B cell (primary cell): ENCODE data around the gene LRRC2.

Experiments
- EZH2 ChIP-seq: IDR thresholded peaks from 2 replicates; pipeline ENCODE4 v1.6.1; 2012; ENCODE audit warnings: borderline replicate concordance, low read depth, mild to moderate bottlenecking, moderate library complexity, low read length; ENCODE audit not compliant: insufficient read depth, poor library complexity, severe bottlenecking
- TF ChIP-seq, protein P1 (sequence below): fragments of 200-600 bp; IDR thresholded peaks from one replicate; pipeline ENCODE4 v1.8.0; 2022; ENCODE audit warnings: antibody characterized with exemption, mild to moderate bottlenecking

DNA sequence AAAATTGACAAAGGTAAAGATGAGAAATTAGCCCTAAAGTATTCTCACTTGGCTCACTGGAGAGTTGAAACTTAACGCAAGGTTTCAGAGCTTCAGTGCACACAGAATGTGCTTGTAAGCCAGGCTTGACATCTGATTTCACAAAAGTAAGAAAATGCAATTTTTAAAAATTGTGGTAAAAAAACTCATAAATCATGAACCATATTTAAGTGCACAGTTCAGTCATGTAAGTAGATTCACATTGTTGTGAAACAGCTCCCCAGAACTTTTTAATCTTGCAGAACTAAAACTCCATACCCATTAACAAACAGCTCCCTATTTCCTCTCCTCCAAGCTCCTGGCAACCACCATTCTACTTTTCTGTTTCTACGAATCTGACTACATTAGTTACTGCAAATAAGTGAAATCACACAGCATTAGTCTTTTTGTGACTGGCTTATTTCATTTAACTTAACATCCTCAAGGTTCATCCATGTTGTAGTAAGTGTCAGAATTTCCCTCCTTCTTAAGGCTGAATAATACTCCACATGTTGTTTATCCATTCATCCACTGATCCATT lies 53.8 kb downstream of the LRRC2 start:
- TF ChIP-seq, protein P1, sequence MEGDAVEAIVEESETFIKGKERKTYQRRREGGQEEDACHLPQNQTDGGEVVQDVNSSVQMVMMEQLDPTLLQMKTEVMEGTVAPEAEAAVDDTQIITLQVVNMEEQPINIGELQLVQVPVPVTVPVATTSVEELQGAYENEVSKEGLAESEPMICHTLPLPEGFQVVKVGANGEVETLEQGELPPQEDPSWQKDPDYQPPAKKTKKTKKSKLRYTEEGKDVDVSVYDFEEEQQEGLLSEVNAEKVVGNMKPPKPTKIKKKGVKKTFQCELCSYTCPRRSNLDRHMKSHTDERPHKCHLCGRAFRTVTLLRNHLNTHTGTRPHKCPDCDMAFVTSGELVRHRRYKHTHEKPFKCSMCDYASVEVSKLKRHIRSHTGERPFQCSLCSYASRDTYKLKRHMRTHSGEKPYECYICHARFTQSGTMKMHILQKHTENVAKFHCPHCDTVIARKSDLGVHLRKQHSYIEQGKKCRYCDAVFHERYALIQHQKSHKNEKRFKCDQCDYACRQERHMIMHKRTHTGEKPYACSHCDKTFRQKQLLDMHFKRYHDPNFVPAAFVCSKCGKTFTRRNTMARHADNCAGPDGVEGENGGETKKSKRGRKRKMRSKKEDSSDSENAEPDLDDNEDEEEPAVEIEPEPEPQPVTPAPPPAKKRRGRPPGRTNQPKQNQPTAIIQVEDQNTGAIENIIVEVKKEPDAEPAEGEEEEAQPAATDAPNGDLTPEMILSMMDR = no peak
- TF ChIP-seq EZH2 = no peak
